ENCODE data around the gene PAK1.

- no peak for TF ChIP-seq CTCF (IDR thresholded peaks at IDR 0.05)
- TF ChIP-seq EP300 (IDR thresholded peaks at IDR 0.05): no peak
- TF ChIP-seq POLR2AphosphoS5 (IDR thresholded peaks at IDR 0.05): no peak
Measured at GRCh38 chr11:77396911-77397310, 77.0 kb downstream of the PAK1 start.

All from esophagus muscularis mucosa (tissue), 4 donors.